GM21447 (cell line): ENCODE results near the gene TMEM248.
A peak's percentile ranks its signal among the peaks of the same experiment; 100 is the strongest.
"Not testable (repeated sequence)": the region's sequence is repeated elsewhere in the genome, so short reads cannot be mapped to it uniquely, and the experiment has no call there.

ENCODE experiments used
- ATAC-seq: cut with Tn5 transposase; IDR thresholded peaks from one replicate; pipeline ENCODE4 v1.9.1; 2021; ENCODE audit not compliant: unreplicated experiment

TMEM248 gene

DNA sequence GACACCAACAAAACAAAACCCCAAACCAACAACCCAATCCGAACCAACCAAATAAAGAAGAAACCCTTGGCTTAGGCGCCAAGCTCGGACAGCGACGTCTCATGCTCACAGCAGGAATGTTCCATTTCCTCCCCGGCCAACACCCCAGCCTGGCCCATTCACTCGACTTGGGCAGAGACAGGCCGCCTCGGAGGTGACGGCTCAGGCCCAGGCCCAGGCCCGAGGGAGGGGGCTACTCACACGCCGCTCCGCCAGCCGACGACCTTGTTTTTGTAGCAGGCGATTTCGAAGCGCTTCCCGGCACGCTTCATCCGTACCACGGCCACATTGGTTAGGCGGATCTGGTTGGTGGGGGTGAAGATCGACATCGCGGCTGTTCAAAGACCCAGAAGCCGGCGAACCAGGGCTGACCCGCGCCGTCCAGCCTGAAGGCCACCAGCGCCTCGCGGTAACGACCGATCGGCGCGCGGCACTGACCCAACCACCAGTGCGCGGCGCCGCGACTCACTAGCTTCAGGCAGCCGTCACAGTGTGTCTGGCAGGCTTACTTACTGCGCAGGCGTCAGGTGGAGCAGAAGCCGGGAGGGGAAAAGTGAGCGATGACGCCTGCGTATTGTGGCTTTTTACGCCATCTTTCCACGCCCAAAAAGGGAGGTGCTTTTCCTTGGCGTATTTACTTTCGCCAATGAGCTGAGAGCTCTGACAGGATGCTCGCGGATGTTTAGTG, 74.2 kb downstream of the TMEM248 start, which contains the start of gene SBDS:
SBDS (minus strand) TSS at position 537 of the 727 bp plus-strand sequence; CDS start at position 368, 169 bp downstream.
- ATAC-seq, result peak; percentile 56

DNA sequence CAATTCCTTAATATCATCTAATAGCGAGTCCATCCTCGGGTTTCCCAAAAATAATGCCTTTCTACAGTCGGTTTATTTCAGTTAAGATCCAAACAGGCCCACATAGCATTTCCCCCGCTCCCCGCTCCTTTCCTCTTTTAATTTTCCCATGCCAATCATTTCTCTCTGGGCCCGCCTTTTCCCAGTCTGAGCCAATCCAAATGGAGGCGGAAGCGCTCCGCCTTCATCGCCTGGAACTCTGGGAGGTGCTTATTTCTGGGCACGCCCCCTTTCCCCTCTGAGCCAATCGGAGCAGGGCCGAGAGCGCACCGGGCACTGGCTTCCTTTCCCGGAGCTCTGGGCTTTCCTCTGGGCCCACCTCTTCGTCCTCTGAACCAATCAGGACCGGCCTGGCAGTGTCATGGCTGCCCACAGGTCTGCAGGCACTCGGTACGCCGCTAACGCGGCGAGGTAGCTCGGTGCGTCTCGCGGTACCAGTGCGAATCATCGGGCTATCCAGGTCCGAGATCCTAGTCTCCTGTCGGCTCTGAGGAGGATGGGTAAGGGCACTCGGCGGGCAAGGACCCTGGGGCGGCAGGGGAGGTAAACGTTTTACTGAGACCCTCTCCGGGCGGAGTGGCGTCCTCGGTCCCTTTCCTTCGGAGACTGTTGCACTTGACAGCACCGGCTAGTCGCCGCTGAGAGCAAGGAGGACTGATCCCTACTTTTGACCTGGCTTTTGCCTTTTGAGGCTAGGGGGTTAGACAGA, 75.6 kb downstream of the TMEM248 start, which contains the start of gene TYW1:
TYW1 (plus strand) TSS at position 390 of the 748 bp plus-strand sequence; CDS start at position 536, 146 bp downstream.
- ATAC-seq, result peak; percentile 86

DNA sequence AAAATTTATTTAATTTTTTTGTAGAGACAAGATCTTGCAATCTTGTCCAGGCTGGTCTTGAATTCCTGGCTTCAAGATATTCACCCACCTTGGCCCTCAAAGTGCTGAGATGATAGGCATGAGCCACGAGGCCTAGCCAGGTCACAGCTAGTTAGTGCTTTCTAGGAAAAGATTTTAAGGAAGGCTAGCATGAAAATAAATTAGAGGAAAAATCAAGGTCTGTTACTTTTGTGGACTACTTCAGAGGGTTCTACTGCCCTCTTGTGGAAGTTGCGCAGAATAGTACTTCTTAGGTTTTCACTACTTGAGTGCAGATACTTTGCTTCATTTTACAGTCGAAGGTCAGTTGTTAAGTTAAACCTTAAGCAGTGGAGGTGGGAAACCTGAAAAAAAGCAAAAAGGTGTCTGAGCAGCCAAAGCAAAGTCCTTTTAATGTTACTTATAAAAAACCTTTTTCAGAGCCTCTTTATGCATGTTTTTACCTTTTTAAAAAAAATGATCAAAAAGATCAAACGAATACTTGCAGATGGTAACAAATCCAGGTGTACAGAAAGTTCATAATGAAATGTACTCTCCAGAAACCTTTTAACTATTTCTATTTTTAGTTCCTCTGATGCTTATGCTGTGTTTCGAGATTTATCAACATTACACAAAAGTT, 79.7 kb downstream of the TMEM248 start:
- ATAC-seq, result not testable (repeated sequence)

DNA sequence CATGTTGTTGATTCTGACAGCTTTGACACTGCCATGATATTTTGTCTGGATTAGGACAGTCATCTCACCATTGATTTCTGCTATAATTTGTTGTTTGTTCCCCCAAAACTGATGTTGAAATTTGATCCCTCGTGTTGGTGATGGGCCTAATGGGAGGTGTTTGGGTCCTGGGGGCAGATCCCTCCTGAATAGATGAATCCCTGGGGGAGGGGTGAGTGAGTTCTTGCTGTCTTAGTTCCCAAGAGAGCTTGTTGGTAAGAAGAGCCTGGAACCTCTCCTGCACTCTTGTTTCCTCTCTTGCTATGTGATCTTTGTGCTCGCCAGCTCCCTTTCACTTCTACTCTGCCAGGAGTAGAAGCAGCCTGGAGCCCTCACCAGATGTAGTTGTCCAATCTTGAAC, 83.1 kb downstream of the TMEM248 start:
- ATAC-seq, result not testable (repeated sequence)

DNA sequence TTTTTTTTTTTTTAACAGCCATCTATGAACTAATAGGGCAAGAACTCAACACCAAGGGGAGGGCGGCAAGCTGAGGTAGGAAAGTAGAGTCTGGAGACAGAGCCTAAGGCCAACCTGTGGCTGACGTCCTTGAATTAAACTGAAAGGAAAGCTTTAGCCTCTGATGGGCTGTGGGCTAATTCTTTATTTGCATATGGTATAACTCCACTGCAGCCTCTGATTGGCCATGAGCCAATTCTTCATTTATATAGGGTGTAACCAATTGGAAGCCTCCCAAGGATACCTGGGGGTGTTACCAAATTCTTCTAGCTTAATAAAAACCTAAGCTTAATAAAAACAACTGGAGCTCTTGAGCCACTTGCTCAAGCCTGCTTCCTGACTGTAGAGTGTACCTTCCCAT, 85.9 kb downstream of the TMEM248 start:
- ATAC-seq, result no peak
